Measurements from ENCODE around the gene UBE2L3.
"Not testable (repeated sequence)": the region's sequence is repeated elsewhere in the genome, so short reads cannot be mapped to it uniquely, and the experiment has no call there.

Gene UBE2L3

GRCh38 chr22:21602579-21602978 is 35.1 kb downstream of the UBE2L3 start:
- no peak for DNase-seq (ENCODE audit: low read depth)

DNA sequence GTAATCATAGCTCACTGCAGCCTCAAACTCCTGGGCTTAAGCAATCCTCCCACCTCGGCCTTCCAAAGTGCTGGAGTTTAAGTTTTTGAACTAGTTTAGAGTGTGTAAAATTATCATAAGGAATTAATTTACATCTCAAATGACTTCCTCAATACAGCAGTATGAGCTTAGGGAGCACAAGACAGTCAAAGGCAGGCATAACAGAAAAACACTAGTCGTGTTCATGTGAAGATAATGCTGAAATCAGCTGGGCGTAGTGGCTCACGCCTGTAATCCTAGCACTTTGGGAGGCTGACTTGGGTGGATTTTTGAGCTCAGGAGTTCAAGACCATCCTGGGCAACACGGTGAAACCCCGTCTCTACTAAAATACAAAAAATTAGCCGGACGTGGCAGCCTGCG is 36.5 kb downstream of the UBE2L3 start:
- no peak for DNase-seq (ENCODE audit: low read depth)

- no peak for DNase-seq (ENCODE audit: low read depth)
Measured at GRCh38 chr22:21605887-21606564, 38.5 kb downstream of the UBE2L3 start.

DNA sequence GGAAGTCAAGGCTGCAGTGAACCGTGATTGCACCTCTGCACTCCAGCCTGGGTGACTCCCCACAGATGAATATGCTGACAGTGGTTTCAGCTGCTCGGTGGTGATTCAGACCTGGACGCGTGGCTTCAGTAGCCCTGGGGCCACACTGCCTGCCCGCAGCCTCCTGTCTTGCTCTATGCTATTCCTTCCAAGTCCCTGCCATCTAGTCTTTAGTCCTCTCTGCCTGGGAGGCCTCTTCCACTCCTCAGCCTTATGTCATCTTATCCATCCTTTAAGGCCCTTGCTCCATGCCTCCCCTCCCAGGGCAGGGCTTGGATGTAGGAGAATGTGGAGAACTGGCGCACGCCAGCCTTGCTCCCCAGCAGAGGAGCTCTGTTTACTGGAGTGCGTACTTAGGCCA is 39.3 kb downstream of the UBE2L3 start:
- no peak for DNase-seq (ENCODE audit: low read depth)

DNA sequence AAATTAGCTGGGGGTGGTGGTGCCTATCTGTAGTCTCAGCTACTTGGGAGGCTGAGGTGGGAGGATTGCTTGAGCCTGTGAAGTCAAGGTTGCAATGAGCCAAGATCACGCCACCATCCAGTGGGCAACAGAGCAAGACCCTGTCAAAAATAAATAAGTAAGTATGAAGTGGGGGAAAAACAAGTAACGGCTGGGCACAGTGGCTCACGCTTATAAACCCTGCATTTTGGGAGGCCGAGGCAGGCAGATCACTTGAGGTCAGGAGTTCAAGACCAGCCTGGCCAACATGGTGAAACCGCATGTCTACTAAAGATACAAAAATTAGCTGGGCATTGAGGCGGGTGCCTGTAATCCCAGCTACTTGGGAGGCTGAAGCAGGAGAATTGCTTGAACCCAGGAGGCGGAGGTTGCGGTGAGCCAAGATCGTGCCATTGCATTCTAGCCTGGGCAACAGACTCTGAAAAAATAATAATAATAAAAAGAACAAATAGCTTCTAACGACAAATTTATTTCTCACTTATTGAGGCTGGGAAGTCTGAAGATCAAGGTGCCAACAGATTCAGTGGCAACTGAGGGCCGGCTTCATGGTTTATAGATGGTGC is 42.1 kb downstream of the UBE2L3 start:
- not testable (repeated sequence) for DNase-seq (ENCODE audit: low read depth)

- DNase-seq (ENCODE audit: low read depth), result no peak
Measured at GRCh38 chr22:21611210-21611977, 43.9 kb downstream of the UBE2L3 start.

DNA sequence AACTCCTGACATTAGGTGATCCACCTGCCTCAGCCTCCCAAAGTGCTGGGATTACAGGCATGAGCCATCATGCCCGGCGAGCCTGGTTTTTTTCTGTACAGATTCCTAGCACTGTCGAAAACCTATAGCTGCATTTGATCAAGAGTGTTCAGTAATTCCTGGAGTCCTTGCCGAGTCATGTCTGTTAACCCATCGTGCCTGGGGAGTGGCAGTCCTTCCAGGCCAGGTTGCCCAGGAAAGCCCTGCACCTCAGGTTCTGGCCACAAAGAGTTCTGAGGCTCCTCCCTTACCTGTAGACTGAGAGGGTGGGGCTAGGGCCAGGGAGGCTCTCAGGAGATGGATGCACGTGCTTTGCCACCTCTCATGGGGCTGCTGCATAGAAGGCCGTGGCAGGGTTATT is 45.3 kb downstream of the UBE2L3 start:
- DNase-seq (ENCODE audit: low read depth), result no peak

DNA sequence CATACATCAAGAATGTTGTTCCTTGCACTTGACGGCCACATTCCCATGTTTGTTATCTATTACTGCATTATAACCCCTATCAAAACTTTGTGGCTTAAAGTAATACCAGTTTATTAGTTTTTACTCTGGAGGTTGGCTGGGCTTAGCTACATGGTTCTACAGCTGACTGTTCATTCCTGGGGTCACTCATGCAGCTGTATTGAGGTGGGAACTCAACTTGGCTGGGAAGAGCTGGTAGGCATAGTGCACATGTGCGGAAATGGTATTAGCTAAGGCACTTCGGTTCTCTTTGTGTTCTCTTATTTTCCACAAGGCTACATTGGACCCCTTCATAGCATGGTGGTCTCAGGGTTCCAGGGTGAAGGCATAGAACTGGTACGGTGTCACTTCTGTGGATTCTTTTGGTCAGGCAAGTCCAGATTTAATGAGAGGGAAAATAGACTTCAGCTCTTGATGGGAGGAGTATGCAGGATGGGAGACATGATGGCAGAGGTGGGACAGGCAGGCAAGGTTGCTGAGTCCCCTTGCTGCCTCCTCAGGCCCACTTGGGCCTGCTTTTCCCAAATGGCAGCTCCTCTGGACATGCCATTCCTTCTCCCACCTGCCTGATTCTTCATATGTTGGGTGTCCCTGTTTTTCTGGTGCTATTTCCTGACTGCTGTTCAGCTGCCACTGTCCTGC is 46.2 kb downstream of the UBE2L3 start:
- no peak for DNase-seq (ENCODE audit: low read depth)

- DNase-seq (ENCODE audit: low read depth), result no peak
Measured at GRCh38 chr22:21615731-21616130, 48.2 kb downstream of the UBE2L3 start.

GRCh38 chr22:21617337-21617736 is 49.8 kb downstream of the UBE2L3 start:
- not testable (repeated sequence) for DNase-seq (ENCODE audit: low read depth)

DNA sequence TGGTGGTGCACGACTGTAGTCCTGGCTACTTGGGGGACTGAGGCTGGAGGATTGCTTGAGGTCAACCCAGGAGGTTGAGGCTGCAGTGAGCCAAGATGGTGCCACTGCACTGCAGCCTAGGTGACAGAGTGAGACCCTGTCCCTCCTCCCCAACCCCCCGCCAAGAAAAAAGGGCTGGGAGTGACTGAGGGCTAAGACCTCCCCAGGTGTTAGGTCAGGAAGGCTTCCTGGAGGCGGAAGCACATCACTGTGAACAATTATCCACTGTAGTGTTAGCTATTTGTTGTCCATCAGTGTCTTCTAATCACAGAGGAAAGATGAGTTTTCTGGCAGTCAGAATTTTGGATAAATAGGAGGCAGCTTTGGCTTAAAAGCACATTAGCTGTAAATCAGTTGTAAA is 53.5 kb downstream of the UBE2L3 start:
- no peak for DNase-seq (ENCODE audit: low read depth)

DNA sequence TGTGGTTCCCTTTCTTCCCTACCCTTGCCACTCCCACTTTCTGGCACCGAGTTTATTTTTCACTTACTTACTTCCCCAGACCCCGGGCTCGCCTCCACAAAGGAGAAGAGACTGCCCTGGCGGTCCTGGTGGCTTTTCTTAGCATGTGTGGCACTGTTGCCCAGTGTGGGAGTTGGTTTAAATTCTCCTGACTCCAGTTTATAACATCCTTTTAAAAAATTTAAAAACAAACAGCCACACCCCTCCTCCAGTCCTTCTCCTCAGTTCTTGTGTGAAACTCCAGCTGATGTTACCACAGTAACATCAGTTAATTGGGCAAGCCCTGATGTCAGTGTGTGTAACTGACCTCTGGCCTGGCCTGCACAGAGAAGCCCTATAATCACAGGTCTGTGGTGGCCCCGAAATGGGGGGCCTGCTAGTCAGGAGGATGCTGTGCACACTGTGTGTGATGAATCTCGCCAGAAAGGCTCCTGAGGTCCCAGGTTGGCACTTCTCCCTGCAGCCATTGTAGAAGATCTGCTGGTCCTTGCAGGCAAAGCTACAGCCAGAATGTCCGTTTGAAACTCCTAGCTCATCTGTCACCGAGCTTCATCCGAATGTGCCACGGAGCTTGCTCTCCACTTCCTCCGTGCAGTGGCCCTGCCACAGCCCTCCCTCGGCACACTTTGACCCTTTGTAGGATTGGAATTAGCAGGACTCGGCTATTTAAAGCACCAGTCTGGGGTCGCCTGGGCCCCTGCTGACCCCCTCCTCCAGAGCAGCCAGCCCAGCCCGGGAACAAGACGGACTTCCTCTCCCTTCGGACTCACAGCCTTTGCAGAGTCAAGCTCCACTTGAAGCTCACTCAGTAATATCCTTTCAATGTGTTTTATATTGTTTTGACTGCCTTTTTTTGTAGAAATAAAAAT is 54.8 kb downstream of the UBE2L3 start:
- peak; percentile 14 for DNase-seq (ENCODE audit: low read depth)

DNA sequence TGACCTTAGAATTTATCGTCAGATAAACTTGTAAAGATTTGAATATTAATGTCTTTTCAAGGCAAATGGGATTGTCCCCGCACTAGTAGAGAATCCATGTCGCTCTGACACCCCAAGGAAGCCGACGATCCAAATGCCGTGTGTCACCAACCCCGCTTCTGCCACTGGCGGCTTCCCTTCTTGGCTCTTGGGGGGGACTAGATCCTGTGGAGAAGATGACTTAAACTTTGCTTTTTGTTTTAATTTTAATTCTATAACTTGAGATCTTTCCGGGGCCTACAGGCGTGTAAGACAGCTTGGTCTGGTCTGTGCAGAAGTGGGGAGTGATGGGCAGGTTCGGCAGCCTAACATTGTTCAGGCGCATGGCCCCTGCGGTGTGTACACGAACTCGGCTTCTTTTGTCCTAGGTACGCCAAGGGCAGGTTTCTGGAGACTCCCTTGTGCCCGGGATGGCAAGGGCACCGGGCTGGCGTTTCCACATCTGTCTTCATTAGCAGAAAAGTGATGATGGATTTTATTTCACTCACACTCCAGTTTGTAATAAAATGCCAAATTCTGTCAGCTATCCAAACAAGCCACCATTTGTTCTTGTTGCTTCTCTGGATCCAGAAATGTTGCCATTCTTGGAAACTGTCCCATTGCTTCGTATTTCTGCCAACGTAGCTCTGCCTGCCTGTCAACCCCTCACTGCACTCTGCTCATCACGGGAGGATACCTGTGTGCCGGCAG is 55.6 kb downstream of the UBE2L3 start:
- no peak for DNase-seq (ENCODE audit: low read depth)

GRCh38 chr22:21623648-21623970 is 56.1 kb downstream of the UBE2L3 start:
- DNase-seq (ENCODE audit: low read depth), result no peak

- DNase-seq (ENCODE audit: low read depth), result peak; percentile 9
Measured at GRCh38 chr22:21624120-21624879, 56.8 kb downstream of the UBE2L3 start.

- no peak for DNase-seq (ENCODE audit: low read depth)
Measured at GRCh38 chr22:21624880-21625791, 57.6 kb downstream of the UBE2L3 start.

GRCh38 chr22:21626073-21626734 is 58.7 kb downstream of the UBE2L3 start:
- DNase-seq (ENCODE audit: low read depth), result no peak

DNA sequence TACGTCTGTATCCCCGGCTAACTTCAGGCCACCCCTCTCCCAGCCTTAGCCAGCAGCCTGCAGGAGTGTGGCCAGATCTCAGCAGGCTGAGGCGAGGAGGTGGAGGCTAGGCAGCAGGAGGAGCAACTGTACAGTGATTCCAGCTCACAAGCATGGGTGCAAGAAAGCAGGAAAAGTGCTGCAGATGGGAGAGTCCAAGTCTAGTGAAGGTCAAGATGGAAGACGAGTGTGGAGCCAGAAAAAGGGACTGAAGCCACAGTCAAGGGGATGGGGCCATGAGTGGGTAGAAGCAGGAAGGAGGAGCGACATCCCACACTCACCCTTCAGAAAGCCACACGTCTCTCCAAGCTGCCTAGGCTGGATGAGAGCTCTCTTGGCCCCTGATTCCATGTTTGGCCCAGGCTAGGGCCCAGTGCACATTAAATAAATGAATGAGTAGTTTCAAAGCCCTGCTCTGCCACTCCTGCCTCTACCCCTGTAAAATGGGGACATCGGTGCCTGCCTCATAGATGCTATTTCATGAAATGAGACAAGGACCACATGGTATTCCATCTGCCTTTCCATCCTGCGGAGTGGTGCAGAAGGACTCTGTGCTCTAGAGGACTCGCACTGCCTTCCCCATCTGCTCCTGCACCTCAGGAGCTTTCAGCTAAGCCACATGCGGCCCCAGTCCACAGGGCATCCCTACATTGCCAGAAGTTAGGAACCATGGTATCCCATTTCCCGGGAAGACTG is 59.4 kb downstream of the UBE2L3 start:
- DNase-seq (ENCODE audit: low read depth), result no peak
